GM12878 (cell line): ENCODE data around the gene GPBAR1. TPM values are rescaled to one million over a fixed set of nuclear protein-coding genes. Genes with fewer than 3 reads are reported as not detected.
A peak's percentile ranks its signal among the peaks of the same experiment; 100 is the strongest.

ENCODE experiments used
- BCL3 ChIP-seq: IDR thresholded peaks from 2 replicates; pipeline ENCODE4 v1.6.1; 2011; ENCODE audit warnings: borderline replicate concordance, low read depth, mild to moderate bottlenecking, moderate library complexity, low read length; ENCODE audit not compliant: insufficient read depth, poor library complexity, severe bottlenecking
- CREB1 ChIP-seq: IDR thresholded peaks from 2 replicates; pipeline ENCODE4 v1.6.1; 2012; ENCODE audit warnings: low read depth, mild to moderate bottlenecking, inconsistent platforms
- FOXK2 ChIP-seq: fragments of 450-650 bp; IDR thresholded peaks from 2 replicates; pipeline ENCODE4 v1.6.1; 2017; ENCODE audit warnings: mild to moderate bottlenecking, moderate library complexity
- GATAD2B ChIP-seq: fragments of 450-650 bp; conservative IDR thresholded peaks from 2 replicates; pipeline ENCODE4 v1.6.1; 2017; ENCODE audit warnings: low read depth, mild to moderate bottlenecking, moderate library complexity
- KAT2A ChIP-seq: conservative IDR thresholded peaks from 2 replicates; pipeline ENCODE4 v1.6.1; 2011; ENCODE audit warnings: low read depth, low read length; ENCODE audit not compliant: control insufficient read depth
- MTA2 ChIP-seq: fragments of 450-650 bp; IDR thresholded peaks from 2 replicates; pipeline ENCODE4 v1.6.1; 2016; ENCODE audit warnings: low read depth, mild to moderate bottlenecking, moderate library complexity
- NBN ChIP-seq: fragments of 450-650 bp; IDR thresholded peaks from 2 replicates; pipeline ENCODE4 v1.6.1; 2016
- NFXL1 ChIP-seq: fragments of 450-650 bp; IDR thresholded peaks from 2 replicates; pipeline ENCODE4 v1.6.1; 2017; ENCODE audit warnings: antibody characterized with exemption, mild to moderate bottlenecking, borderline replicate concordance
- NFYA ChIP-seq: IDR thresholded peaks from 2 replicates; pipeline ENCODE4 v1.6.1; 2011; ENCODE audit warnings: low read depth, mild to moderate bottlenecking, low read length, improper control_type of control experiment, borderline replicate concordance
- NKRF ChIP-seq: fragments of 450-650 bp; conservative IDR thresholded peaks from 2 replicates; pipeline ENCODE4 v1.6.1; 2017; ENCODE audit warnings: mild to moderate bottlenecking, moderate library complexity
- POLR2A ChIP-seq: IDR thresholded peaks from 2 replicates; pipeline ENCODE4 v1.6.1; 2011; ENCODE audit warnings: low read depth, mild to moderate bottlenecking, low read length
- REST ChIP-seq: IDR thresholded peaks from 2 replicates; pipeline ENCODE4 v1.6.1; 2012; ENCODE audit warnings: mild to moderate bottlenecking, low read depth, low read length
- RUNX3 ChIP-seq: IDR thresholded peaks from 2 replicates; pipeline ENCODE4 v1.6.1; 2012; ENCODE audit warnings: low read length, inconsistent platforms
- SREBF1 ChIP-seq: IDR thresholded peaks from 2 replicates; pipeline ENCODE4 v1.6.1; 2012; ENCODE audit warnings: mild to moderate bottlenecking, low read length
- TARDBP ChIP-seq: IDR thresholded peaks from 2 replicates; pipeline ENCODE4 v1.6.1; 2016; ENCODE audit warnings: borderline replicate concordance
- TCF3 ChIP-seq: IDR thresholded peaks from 2 replicates; pipeline ENCODE4 v1.6.1; 2012; ENCODE audit warnings: low read depth, mild to moderate bottlenecking, low read length, borderline replicate concordance; ENCODE audit not compliant: insufficient read depth
- WRNIP1 ChIP-seq: IDR thresholded peaks from 2 replicates; pipeline ENCODE4 v1.6.1; 2011; ENCODE audit warnings: low read depth, low read length, improper control_type of control experiment, borderline replicate concordance
- ZNF207 ChIP-seq: fragments of 450-650 bp; IDR thresholded peaks from 2 replicates; pipeline ENCODE4 v1.6.1; 2014; ENCODE audit warnings: antibody characterized with exemption, mild to moderate bottlenecking, borderline replicate concordance
- ZNF384 ChIP-seq: IDR thresholded peaks from 2 replicates; pipeline ENCODE4 v1.6.1; 2012; ENCODE audit warnings: low read depth, mild to moderate bottlenecking, low read length, improper control_type of control experiment, borderline replicate concordance
- polyA plus RNA-seq, 11 experiments: library from polyadenylated mRNA; depleted of rRNA in 4 of 11; unstranded in 6 of 11; stranded (reverse) in 5 of 11; fragments of >200 nt; fragmentation: Nextera tagmentation in 4 of 11; fragmentation: Illumina TruSeq in 1 of 11; extraction: Ambion mirVana in 4 of 11; extraction: Trizol in 1 of 11; gene quantifications; 1 replicate in 1 of 11; 2 replicates in 10 of 11; pipeline versions ENCODE4 v1.2.1 to v1.2.3, GENCODE V29; 2011 to 2016; ENCODE audit warnings: inconsistent platforms in 2 of 11, missing spikeins in 2 of 11, low read depth in 1 of 11
- total RNA-seq, 4 experiments: library from RNA; depleted of rRNA in 3 of 4; stranded (reverse); fragments of >200 nt in 3 of 4; fragmentation: Illumina TruSeq in 1 of 4; extraction: Trizol in 1 of 4; gene quantifications; 2 replicates each; pipeline versions ENCODE4 v1.2.1 to v1.2.3, GENCODE V29; 2013 to 2021
- TF ChIP-seq, protein P1 (sequence below): IDR thresholded peaks from 2 replicates; pipeline ENCODE4 v1.6.1; 2012; ENCODE audit warnings: low read depth, low read length, improper control_type of control experiment
- TF ChIP-seq, protein P2 (sequence below): fragments of 450-650 bp; formaldehyde crosslinking; IDR thresholded peaks from 2 replicates; pipeline ENCODE4 v1.4.0; 2020; ENCODE audit warnings: mild to moderate bottlenecking, moderate library complexity

The GPBAR1 gene
- total and polyA plus RNA-seq, 10 of the 15 experiments (the other 5 are each of a cell fraction or from before 2014, with no cell fraction given) = 0.03 to 0.36 (median 0.11) TPM; not detected in 3

- TF ChIP-seq NBN = peak; percentile 85
- TF ChIP-seq POLR2A = no peak
- TF ChIP-seq NFYA = no peak
- TF ChIP-seq FOXK2 = no peak
- TF ChIP-seq GATAD2B = no peak
- TF ChIP-seq SREBF1 = no peak
- TF ChIP-seq MTA2 = no peak
- TF ChIP-seq KAT2A = no peak
- TF ChIP-seq, protein P1, sequence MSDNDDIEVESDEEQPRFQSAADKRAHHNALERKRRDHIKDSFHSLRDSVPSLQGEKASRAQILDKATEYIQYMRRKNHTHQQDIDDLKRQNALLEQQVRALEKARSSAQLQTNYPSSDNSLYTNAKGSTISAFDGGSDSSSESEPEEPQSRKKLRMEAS = no peak
- no peak for TF ChIP-seq NFXL1
- TF ChIP-seq TARDBP = no peak
- TF ChIP-seq, protein P2, sequence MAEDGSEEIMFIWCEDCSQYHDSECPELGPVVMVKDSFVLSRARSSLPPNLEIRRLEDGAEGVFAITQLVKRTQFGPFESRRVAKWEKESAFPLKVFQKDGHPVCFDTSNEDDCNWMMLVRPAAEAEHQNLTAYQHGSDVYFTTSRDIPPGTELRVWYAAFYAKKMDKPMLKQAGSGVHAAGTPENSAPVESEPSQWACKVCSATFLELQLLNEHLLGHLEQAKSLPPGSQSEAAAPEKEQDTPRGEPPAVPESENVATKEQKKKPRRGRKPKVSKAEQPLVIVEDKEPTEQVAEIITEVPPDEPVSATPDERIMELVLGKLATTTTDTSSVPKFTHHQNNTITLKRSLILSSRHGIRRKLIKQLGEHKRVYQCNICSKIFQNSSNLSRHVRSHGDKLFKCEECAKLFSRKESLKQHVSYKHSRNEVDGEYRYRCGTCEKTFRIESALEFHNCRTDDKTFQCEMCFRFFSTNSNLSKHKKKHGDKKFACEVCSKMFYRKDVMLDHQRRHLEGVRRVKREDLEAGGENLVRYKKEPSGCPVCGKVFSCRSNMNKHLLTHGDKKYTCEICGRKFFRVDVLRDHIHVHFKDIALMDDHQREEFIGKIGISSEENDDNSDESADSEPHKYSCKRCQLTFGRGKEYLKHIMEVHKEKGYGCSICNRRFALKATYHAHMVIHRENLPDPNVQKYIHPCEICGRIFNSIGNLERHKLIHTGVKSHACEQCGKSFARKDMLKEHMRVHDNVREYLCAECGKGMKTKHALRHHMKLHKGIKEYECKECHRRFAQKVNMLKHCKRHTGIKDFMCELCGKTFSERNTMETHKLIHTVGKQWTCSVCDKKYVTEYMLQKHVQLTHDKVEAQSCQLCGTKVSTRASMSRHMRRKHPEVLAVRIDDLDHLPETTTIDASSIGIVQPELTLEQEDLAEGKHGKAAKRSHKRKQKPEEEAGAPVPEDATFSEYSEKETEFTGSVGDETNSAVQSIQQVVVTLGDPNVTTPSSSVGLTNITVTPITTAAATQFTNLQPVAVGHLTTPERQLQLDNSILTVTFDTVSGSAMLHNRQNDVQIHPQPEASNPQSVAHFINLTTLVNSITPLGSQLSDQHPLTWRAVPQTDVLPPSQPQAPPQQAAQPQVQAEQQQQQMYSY = no peak
- TF ChIP-seq ZNF207 = peak; percentile 80; the same call in 1 of the 2 replicates
- no peak for TF ChIP-seq TCF3
- no peak for TF ChIP-seq ZNF384
- TF ChIP-seq CREB1 = no peak
- TF ChIP-seq NKRF = no peak; the same call in 1 of the 2 replicates
- peak; percentile 81 for TF ChIP-seq RUNX3
- TF ChIP-seq WRNIP1 = no peak
- TF ChIP-seq REST = no peak
- no peak for TF ChIP-seq BCL3
These were observed 40.5 kb downstream of the GPBAR1 start (continued) for GRCh38 chr2:218301176-218301819.
